ENCODE results near the gene PRICKLE2.

The PRICKLE2 gene

GRCh38 chr3:64131725-64132469, 93.4 kb downstream of the PRICKLE2 start:
- no peak for DNase-seq (ENCODE audit: low read depth in 2 of 2)

GRCh38 chr3:64130436-64130835, 94.8 kb downstream of the PRICKLE2 start:
- DNase-seq (ENCODE audit: low read depth in 2 of 2), result no peak

DNA sequence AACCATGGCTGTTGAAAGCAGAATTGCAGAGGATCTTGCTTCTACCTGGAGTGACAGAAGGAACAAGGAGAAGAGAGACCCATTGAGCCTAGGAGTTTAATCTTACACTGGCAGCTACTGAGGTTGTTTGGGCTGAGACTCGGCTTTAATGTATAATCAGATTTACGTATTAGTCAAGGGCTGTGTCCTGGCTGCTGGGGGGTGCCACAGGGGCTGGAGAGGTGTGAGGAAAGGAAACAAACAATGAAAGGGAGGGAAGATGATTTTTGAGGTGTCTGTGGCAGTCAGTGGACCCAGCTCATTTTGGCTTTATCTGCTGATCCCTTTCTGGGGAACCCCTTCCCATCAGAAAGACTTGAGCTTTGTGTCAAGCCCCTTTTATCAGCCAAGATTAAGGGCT, 95.7 kb downstream of the PRICKLE2 start:
- no peak for DNase-seq (ENCODE audit: low read depth in 2 of 2)

GRCh38 chr3:64129106-64129505, 96.2 kb downstream of the PRICKLE2 start:
- DNase-seq (ENCODE audit: low read depth in 2 of 2), result no peak

- no peak for DNase-seq (ENCODE audit: low read depth in 2 of 2)
Observed at GRCh38 chr3:64125561-64125960, 99.7 kb downstream of the PRICKLE2 start.

DNA sequence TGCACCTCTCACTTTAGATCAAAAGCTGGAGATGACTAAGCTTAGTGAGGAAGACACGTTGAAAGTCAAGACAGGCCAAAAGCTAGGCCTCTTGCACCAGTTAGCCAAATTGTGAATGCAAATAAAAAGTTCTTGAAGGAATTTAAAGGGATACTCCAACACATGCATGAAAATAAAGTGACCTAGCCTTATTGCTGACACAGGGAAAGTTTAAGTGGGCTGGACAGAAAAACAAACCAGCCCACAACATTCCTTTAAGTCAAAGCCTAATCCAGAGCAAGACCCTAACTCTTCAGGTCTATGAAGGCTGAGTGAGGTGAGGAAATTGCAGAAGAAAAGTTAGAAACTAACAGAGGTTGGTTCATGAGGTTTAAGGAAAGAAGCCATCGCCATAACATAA, 101.3 kb downstream of the PRICKLE2 start:
- DNase-seq (ENCODE audit: low read depth in 2 of 2), result no peak

DNA sequence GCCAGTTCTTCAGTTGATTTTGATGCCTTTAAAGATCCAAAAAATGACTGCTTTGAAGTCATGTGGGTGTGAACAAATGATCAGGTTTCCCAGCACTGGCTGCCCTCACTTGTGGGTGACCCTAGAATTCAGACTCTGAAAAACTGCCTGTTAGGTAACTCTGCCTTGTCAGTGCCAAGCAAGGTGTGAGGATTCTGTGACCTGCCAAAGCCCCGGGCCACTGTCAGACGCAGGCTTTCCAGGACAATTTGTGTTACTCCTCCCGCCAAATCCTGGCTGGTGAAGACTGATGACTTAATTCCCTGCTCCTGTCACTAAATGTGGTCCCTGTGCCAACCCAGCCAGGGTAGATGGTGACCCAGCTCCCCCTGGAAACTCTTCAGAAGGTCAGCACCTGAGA, 102.8 kb downstream of the PRICKLE2 start:
- DNase-seq (ENCODE audit: low read depth in 2 of 2), result no peak

DNA sequence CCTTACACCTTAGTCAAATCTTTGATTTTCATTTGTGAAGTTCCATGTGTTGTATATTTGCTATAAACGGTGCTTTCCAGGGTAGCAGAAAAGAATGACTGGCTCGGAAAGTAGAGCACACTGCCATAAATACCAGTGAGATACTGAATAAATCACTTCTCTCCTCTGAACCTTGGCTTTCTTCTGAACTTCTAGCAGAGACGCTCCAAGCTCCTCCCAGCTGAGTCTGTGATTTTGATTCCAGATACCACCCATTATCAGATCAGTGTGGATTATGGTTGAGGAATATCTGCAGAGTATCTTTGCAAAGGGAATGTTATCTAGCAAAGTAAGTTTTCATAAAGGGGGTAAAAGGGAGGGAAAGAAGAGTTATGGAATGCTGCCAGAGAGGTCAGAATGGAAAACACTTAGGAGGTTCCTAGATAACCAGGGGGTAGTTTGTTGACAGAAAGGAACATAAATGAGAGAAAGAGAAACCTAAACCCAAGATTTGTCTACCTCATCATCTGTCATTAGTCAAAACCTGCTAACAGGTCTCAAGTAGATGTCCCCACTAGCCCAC, 103.4 kb downstream of the PRICKLE2 start:
- no peak for DNase-seq (ENCODE audit: low read depth in 2 of 2)

DNA sequence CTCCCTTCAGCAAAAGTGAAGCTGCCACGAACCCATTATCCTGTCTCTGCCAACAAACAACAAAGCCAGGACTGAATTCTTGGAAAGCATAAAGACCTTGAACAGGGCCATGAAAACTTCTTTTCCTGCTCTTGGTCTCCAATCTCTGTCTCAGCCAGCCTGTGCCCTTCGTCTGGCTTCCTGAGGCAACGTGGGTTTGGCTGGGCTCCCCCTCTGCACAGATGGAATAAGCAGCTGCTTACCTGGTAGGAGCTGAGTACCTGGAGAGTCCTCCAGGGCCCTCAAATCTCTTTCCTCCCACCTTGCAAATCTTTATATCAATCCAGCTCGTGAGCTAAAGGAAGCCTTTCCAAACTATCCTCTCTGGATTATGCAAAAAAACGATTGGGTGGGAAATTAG, 104.4 kb downstream of the PRICKLE2 start:
- no peak for DNase-seq (ENCODE audit: low read depth in 2 of 2)

DNA sequence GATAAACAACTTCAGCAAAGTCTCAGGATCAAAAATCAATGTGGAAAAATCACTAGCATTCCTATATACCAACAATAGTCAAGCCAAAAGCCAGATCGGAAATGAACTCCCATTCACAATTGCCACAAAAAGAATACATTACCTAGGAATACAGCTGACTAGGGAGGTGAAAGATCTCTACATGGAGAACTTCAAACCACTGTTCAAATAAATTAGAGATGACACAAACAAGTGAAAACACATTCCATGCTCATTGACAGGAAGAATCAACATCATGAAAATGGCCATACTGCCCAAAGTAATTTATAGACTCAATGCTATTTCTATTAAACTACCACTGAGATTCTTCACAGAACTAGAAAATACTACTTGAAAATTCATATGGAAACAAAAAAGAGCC, 107.8 kb downstream of the PRICKLE2 start:
- DNase-seq (ENCODE audit: low read depth in 2 of 2), result no peak

GRCh38 chr3:64114651-64115050, 110.6 kb downstream of the PRICKLE2 start:
- DNase-seq (ENCODE audit: low read depth in 2 of 2), result no peak

GRCh38 chr3:64111872-64112271, 113.4 kb downstream of the PRICKLE2 start:
- no peak for DNase-seq (ENCODE audit: low read depth in 2 of 2)

DNA sequence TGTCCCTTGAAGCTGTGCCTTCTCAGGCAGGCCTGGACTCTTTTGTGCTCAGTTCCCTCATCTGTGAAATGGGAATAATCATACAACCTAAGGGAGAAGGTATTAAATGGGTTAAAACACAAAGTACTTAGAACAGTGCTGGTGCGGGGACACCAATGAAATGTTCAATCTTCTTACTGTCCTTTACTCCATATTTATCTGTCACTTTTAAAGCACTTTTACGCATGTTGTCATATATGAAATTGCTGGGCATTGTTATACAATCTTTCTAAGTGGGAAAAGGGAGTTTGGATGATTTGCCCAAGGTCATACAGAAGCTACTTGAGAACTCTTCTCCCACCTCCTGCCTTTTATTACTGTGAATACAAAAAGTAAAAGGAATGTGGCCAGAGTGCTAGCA, 114.2 kb downstream of the PRICKLE2 start:
- no peak for DNase-seq (ENCODE audit: low read depth in 2 of 2)

DNA sequence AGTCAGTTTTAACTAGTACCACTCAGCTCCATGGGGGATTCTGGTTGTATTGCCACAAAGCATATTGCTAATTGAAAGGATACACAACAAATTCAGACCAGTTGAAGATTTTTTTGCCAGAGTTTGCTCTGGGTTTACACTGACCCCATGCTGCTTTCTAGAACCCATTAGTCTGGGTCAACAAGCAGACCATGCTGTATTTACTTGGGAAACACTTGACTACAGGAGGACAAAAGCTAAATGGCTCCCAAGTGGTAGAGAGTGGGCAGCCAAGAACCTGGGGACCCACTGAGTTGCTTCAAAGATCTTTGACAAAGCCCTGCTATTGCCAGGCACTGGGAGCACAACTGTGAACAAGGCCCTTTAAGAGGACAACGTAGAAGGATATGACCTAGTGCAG, 115.2 kb downstream of the PRICKLE2 start:
- DNase-seq (ENCODE audit: low read depth in 2 of 2), result no peak

DNA sequence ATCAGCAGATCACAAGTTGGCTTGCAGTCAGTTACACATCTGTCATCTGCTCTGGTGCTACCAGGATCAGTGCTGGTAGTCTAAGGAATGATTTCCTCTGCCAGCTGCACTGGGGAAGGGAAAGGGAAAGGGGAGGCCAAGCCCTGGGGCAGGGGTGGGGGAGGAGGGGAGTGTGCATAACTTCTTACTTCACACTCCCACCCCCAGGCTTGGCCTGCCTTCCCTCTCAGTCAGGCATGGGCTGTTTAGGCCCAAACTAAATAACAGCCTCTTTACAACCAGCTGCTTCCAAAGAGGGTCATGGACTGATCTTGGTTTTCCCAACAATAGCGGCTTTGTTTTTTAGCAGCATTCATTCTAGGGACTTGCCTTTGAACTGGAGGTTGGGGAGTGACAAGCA, 115.8 kb downstream of the PRICKLE2 start:
- no peak for DNase-seq (ENCODE audit: low read depth in 2 of 2)

- DNase-seq (ENCODE audit: low read depth in 2 of 2), result no peak
Observed at GRCh38 chr3:64108784-64109317, 116.4 kb downstream of the PRICKLE2 start.

- no peak for DNase-seq (ENCODE audit: low read depth in 2 of 2)
Observed at GRCh38 chr3:64108231-64108630, 117.0 kb downstream of the PRICKLE2 start.

DNA sequence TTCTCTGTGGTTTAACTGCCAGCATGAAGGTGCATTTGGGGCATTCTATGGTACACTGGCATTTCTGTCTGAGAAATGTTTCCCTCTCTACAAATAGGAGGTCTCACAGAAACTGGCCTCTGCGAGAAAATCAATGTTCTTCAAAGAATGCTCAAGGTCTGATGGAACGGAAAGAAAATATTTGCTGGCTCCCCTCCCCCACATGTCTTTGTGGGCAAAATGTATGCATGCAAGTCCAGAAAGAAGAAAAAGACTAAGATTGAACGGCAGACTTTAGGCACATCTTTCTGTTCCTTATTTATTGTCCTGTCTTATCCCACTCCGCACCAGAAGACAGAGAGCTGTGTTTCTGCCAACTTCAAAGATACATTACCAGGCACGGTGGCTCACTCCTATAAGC, 118.1 kb downstream of the PRICKLE2 start:
- DNase-seq (ENCODE audit: low read depth in 2 of 2), result no peak

GRCh38 chr3:64105816-64106215, 119.5 kb downstream of the PRICKLE2 start:
- no peak for DNase-seq (ENCODE audit: low read depth in 2 of 2)

- DNase-seq (ENCODE audit: low read depth in 2 of 2), result no peak
Observed at GRCh38 chr3:64104691-64105111, 120.6 kb downstream of the PRICKLE2 start.

DNA sequence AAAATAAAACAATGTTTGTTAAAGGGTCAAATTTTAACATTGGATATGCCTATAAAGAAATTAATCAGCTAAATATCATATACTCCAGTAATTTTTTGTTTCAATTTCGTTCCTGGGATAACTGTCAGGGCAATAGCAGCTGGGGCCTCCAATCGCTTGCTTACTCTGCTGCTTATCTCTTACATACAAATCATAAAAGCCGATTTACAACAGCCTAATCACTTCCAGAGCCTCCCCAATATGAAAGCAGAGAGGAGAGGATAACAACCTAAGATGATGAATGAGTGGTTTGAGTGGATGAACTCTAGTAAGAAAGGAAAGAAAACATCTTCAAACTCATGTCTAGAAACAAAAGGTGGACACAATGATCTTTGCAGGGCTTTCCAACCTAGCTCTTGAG, 121.3 kb downstream of the PRICKLE2 start:
- no peak for DNase-seq (ENCODE audit: low read depth in 2 of 2)

- DNase-seq (ENCODE audit: low read depth in 2 of 2), result no peak
Observed at GRCh38 chr3:64103131-64103530, 122.1 kb downstream of the PRICKLE2 start.

GRCh38 chr3:64102147-64102546, 123.1 kb downstream of the PRICKLE2 start:
- no peak for DNase-seq (ENCODE audit: low read depth in 2 of 2)

- no peak for DNase-seq (ENCODE audit: low read depth in 2 of 2)
Observed at GRCh38 chr3:64099316-64099715, 126.0 kb downstream of the PRICKLE2 start.
